ENCODE measurements around the gene GPR137B.

DNA sequence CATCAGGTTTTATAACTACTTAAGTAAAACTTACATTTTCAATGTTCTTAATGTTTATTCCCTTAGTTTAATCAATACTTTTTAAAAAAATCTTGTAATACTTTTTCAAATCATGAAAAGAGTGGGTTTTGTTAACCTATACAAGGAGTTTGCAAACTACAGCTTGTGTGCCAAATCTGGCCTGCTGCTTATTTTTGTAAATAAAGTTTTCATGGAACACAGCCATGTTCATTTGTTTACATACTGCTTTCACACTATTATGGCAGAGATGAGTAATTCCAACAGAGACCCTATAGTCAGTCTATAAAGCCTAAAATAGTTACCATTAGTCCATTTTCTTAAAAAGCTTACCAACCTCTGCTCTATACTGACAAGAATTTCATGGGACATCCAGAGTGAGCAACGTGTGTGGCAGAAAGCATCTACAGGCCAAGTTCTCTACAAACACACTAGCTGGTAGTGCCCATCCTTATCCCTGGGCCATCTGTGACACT lies 96.8 kb downstream of the GPR137B start:
- TF ChIP-seq, protein P1, sequence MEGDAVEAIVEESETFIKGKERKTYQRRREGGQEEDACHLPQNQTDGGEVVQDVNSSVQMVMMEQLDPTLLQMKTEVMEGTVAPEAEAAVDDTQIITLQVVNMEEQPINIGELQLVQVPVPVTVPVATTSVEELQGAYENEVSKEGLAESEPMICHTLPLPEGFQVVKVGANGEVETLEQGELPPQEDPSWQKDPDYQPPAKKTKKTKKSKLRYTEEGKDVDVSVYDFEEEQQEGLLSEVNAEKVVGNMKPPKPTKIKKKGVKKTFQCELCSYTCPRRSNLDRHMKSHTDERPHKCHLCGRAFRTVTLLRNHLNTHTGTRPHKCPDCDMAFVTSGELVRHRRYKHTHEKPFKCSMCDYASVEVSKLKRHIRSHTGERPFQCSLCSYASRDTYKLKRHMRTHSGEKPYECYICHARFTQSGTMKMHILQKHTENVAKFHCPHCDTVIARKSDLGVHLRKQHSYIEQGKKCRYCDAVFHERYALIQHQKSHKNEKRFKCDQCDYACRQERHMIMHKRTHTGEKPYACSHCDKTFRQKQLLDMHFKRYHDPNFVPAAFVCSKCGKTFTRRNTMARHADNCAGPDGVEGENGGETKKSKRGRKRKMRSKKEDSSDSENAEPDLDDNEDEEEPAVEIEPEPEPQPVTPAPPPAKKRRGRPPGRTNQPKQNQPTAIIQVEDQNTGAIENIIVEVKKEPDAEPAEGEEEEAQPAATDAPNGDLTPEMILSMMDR (IDR thresholded peaks at IDR 0.05) = no peak
- no peak for TF ChIP-seq POLR2A (IDR thresholded peaks at IDR 0.05)

Measured in transverse colon (tissue), 3 donors.